Hematopoietic multipotent progenitor cell treated with erythropoietin and hydrocortisone succinate and interleukin-3 and kit ligand, for 17 days (in vitro differentiated cells): Measurements from ENCODE around the gene SPATA20.
A peak's percentile ranks its signal among the peaks of the same experiment; 100 is the strongest.

ENCODE experiments used
- DNase-seq: peaks from one replicate; pipeline ENCODE4 v3.0.0-alpha.2; 2015; ENCODE audit warnings: low spot score

SPATA20 gene

DNA sequence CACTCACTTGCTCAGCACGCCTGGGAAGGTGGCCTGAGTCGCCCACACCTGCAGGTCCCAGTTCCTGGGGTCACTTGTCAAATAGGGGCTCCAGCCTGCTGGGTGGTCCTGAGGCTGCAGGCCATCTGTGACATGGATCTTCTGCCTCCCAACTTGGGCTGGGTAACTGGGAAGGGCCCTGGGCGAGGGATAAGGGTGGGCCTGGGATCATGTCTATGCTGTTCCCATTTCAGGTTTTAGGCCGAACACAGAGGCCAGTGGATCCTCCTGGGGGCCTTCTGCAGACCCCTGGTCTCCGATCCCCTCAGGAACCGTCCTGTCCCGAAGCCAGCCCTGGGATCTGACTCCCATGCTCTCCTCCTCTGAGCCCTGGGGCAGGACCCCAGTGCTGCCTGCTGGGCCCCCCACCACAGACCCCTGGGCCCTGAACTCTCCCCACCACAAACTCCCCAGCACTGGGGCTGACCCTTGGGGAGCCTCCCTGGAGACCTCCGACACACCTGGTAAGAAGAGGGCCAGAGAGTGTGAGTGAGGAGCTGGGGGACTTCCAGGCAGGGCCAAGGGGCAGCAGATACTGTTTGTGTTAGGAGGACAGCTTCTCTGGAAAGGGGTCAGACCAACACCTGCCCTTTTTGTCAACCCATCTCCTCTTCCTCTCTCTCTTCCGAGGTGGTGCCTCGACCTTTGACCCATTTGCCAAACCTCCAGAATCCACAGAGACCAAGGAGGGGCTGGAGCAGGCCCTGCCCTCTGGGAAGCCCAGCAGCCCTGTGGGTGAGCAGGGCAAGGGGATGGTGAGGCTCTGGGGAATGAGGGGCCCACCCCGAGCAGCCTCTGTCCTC, 6.2 kb upstream of the SPATA20 start:
- no peak for DNase-seq

GRCh38 chr17:50541402-50541715, 5.6 kb upstream of the SPATA20 start:
- DNase-seq, result no peak

- DNase-seq, result peak; percentile 79
Measured at GRCh38 chr17:50541716-50542688, 5.0 kb upstream of the SPATA20 start.

- DNase-seq, result no peak
Measured at GRCh38 chr17:50542795-50543774, 3.9 kb upstream of the SPATA20 start.

DNA sequence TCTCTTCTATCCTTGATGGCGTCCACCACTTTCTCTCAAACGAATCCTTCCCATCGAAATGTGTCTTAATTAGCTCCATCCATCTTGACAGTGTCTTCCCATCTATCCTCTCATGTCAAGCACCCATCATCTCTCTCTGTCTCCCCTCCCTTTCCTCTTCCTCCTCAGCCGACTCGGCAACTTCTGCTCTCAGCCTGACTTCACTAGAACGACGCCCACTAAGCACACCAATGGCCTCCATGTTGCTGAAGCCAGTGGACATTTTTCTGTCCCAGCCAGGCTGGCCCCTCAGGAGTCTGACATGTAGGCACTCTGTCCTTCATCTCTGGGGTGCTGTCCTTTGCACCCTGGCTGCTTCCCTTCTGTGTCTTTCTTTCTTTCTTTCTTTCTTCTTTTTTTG, 2.5 kb upstream of the SPATA20 start:
- DNase-seq, result no peak

DNA sequence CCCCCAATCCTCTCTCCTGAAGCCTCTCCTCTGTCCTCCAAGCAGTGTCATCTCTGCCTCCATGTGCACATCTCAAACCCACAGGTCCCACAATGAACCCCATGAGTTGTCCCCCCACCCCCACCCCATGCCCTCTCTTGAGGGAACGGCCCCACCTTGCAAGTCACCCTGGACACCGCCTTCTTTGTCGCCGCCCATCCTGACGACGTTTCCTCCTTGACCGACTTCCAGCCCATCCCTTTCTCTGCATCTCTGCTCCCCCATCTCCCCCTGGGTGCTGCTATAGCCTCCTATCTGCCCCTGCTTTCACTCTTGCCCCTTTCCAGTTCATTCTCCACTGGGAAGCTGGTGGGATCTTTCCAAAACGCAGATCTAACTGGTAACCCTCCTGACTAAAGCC, 1.7 kb upstream of the SPATA20 start:
- DNase-seq, result no peak

DNA sequence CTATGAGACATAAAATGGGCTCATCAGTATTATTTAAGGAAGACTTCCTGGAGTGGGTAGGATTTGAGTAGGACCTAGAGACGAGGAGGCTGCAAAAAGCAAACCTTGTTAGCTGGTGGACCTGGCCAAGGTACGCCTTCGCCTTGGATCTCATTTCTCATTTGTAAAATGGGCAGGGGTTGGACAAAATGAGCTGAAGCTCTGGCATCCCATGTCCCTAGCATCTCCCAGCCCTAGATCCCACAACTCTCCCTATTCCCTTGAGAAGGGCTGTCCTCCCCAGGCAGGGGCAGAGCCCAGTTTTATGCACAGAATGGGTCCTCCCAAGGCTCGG, 306 bp upstream of the SPATA20 start:
- no peak for DNase-seq

GRCh38 chr17:50547736-50548083, 736 bp downstream of the SPATA20 start:
- no peak for DNase-seq

DNA sequence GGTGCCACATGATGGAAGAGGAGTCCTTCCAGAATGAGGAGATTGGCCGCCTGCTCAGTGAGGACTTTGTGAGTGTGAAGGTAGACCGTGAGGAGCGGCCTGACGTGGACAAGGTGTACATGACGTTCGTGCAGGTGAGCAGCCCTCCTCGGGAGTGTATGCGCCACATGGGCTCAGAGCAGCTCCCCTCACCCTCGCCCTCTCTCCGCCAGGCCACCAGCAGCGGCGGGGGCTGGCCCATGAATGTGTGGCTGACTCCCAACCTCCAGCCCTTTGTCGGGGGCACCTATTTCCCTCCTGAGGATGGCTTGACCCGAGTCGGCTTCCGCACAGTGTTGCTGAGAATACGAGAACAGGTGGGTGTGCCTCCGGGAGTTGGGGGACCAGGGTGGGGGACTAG, 1.9 kb downstream of the SPATA20 start:
- no peak for DNase-seq

DNA sequence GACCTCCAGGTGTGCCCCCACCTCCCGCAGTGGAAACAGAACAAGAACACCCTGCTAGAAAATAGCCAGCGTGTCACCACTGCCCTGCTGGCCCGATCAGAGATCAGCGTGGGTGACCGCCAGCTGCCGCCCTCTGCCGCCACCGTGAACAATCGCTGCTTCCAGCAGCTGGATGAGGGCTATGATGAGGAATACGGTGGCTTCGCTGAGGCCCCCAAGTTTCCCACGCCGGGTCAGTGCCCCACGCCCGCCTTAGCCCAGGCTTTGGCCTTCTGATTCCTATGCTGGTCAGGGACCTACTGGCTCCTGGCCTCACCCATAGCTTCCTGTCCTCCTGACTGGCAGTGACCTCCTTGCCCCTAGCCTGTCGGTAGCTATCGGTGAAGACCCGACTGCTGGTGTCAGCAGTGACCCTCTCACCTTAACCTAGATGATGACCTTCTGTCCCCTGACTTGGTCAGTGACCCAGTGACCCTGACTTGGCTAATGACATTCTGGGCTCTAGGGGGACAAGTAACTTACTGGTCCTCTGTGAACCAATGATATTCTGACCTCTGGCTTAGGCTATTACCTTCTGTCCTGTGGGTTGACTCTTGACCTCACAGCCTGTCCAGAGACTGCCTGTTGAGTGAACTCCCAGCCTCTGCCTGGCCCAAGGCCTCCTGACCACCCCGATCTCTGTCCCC, 2.4 kb downstream of the SPATA20 start:
- no peak for DNase-seq

DNA sequence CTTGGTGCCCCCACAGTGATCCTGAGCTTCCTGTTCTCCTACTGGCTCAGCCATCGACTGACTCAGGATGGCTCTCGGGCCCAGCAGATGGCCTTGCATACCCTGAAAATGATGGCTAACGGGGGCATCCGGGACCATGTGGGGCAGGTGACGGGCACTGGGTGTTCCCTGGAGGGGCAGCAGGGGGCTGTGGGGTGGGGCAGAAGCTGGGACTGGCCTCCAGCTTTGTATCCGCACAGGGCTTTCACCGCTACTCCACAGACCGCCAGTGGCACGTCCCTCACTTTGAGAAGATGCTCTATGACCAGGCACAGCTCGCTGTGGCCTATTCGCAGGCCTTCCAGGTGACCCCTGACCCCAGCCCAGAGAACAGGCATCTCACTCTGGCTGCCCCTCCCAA, 3.0 kb downstream of the SPATA20 start:
- DNase-seq, result no peak

DNA sequence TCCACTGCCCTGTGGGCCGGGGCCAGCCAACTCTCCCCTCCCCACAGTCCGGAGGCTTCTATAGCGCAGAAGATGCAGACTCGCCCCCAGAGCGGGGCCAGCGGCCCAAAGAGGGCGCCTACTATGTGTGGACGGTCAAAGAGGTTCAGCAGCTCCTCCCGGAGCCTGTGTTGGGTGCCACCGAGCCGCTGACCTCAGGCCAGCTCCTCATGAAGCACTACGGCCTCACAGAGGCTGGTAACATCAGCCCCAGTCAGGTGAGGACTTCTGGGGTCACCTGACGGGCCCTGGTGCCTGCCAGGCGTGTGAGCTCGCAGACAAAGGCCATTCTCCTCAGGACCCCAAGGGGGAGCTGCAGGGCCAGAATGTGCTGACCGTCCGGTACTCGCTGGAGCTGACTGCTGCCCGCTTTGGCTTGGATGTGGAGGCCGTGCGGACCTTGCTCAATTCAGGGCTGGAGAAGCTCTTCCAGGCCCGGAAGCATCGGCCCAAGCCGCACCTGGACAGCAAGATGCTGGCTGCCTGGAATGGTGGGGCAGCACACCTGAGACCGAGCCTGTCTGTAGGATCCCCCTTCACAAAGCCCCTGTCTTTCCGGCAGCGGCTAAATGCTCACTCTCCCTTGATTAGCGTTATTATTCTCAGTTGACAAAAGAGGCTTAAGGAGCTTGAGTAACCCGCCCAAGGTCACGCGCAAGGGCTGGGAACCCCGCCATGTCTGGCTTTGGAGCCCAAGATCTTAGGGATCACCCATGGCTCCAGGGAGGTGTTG, 3.9 kb downstream of the SPATA20 start:
- DNase-seq, result no peak

GRCh38 chr17:50551433-50551815, 4.5 kb downstream of the SPATA20 start:
- no peak for DNase-seq

GRCh38 chr17:50551884-50552283, 4.9 kb downstream of the SPATA20 start:
- no peak for DNase-seq

GRCh38 chr17:50554201-50554600, 7.2 kb downstream of the SPATA20 start:
- DNase-seq, result no peak

DNA sequence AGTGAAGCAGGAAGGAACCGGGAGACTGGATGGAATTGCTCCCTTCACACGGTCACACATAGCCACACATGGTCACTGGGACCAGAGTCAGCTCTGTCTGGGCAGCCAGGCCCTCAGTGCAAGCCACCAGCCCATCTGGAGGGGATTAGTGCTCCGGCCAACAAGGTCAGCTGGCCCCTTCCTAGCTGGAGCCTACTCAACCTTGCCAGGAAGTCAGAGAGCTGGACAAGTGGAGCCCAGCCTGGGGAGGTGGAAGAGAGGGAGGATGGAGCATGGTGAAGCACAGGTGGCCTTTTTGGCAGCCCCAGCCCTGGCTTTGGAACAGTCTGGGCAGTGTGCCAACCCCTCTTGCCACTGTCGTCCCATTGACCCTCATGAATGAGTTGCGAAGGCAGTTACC, 9.8 kb downstream of the SPATA20 start:
- DNase-seq, result no peak

DNA sequence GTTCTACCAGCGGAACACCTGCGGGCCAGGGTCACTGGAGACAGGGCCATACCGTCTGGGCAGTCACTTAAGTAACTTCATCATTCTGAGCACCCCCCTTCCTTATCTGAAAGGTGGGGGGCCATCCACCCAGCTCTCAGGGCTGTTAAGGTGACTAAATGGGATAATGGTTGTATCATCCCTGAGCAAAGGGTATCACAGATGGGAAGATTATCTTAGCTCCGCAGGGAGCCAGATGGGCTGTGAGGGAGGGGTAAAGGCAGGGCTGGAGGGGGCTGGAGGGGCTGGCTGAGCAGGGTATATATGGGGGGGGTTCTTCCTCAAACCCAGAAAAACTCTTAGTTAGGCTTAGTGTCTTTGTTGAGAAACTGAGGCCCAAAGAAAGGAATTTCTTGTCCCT, 10.7 kb downstream of the SPATA20 start:
- DNase-seq, result no peak

- DNase-seq, result no peak
Measured at GRCh38 chr17:50558091-50558490, 11.1 kb downstream of the SPATA20 start.

- DNase-seq, result no peak
Measured at GRCh38 chr17:50558581-50558940, 11.6 kb downstream of the SPATA20 start.

DNA sequence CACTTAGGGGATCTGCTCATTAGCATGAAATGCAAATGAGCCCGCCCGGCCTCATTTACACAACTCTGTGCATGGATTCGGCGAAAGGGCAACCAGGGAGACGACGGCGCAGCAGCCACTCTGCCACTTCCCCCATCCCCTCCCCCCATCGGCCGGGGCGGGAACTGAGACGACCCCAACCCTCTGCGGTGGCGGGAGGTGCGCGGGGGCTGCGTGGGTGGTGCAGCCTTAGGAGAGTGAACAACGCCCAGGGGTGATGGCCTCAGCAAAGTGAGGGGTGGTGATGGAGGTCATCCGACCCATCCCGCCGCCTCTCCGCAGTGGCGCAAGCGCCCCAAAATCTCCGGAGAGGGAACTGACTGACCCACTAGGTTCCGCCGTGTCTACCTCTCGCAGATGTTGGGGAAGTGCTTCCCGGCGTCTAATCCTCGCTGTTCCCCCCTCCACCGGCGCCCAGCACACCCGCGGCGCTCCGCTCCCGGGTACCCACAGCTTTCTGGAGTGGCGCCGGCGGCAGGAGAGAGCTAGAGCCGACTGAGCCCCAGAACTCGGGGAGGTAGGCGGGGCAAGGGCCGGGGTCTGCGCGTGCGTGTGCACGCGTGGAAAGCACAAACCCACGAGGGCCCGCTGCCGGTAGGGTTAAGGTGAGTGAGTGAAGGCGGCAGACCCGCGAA, 12.1 kb downstream of the SPATA20 start:
- DNase-seq, result no peak
